HL-60/S4 (cell line): ENCODE measurements around the gene PCDHGB2.

Experiments
- in situ Hi-C: fragments of 300-500 bp; cut with MboI; formaldehyde crosslinking; loops from 2 replicates; pipeline ENCODE4 v1.14.3; 2022; ENCODE audit warnings: low sequenced_read_pairs

PCDHGB2 gene

DNA sequence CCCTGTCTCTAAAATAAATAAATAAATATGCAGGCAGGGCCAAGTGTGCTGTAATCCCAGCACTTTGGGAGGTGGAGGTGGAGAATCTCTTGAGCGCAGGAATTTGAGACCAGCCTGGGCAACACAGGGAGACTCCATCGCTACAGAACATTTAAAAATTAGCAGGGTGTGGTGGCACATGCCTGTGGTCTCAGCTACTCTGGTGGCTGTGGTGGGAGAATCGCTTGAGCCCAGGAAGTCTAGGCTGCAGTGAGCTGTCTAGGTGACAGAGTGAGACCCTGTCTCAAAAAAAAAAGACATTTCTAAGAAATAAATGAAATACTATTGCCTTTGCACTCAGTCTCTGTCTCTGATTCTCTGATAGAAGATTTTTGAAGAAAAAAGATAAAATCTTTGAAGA is 51.8 kb downstream of the PCDHGB2 start:
- in situ Hi-C loops, result loop anchor here (10.0 kb wide), 1 partner anchor 143 kb away; no protein-coding TSS in a partner anchor
